Esophagus squamous epithelium (tissue), 5 donors: ENCODE results near the gene SOS1. TPM values are rescaled to one million over a fixed set of nuclear protein-coding genes. Genes with fewer than 3 reads are reported as not detected.
"Not testable (repeated sequence)": the region's sequence is repeated elsewhere in the genome, so short reads cannot be mapped to it uniquely, and the experiment has no call there.

Experiments
- DNase-seq: peaks from one replicate; lab custom pipeline; 2025; lab: John Stamatoyannopoulos, UW
- H3K27ac ChIP-seq, 4 donors: fragments of 200-600 bp; sonication (generic); one replicate each; pipeline ENCODE4 v1.5.1; 2016 to 2019; ENCODE audit warnings: mild to moderate bottlenecking in 1 of 4
- H3K27me3 ChIP-seq, 4 donors: fragments of 200-600 bp; sonication (generic); 1 replicate in 3 of 4; 2 replicates in 1 of 4; pipeline versions ENCODE4 v1.5.1 to v1.6.0; 2017 to 2021; ENCODE audit warnings: antibody characterized with exemption in 1 of 4
- H3K36me3 ChIP-seq, 3 donors: fragments of 200-600 bp; sonication (generic); one replicate each; pipeline ENCODE4 v1.5.1; 2016 to 2019
- H3K4me1 ChIP-seq, 3 donors: fragments of 200-600 bp; sonication (generic); one replicate each; pipeline ENCODE4 v1.5.1; 2017 to 2019
- H3K4me3 ChIP-seq, 4 donors: fragments of 200-600 bp; sonication (generic); 1 replicate in 3 of 4; 2 replicates in 1 of 4; pipeline ENCODE4 v1.5.1; 2016 to 2019; ENCODE audit warnings: mild to moderate bottlenecking in 2 of 4, moderate library complexity in 1 of 4
- H3K9me3 ChIP-seq, 3 donors: fragments of 200-600 bp; sonication (generic); one replicate each; pipeline ENCODE4 v1.5.1; 2016 to 2019
- POLR2A ChIP-seq, 4 donors: fragments of 450-650 bp; IDR thresholded peaks; one replicate each; pipeline ENCODE4 v1.6.1; 2017; ENCODE audit warnings: antibody characterized with exemption in 4 of 4, mild to moderate bottlenecking in 4 of 4, moderate library complexity in 3 of 4
- WGBS, 2 donors: methylation state at CpG; one replicate each; pipeline ENCODE4 v1.1.5; 2018; 5-methylcytosine and 5-hydroxymethylcytosine counted together
- intact Hi-C: fragments of 100-400 bp; cut with DNase I; formaldehyde crosslinking; loops from one replicate; pipeline ENCODE4 v1.15.0; 2022
- total RNA-seq, 4 donors: library from RNA; depleted of rRNA; stranded (reverse); fragments of >200 nt; gene quantifications; one replicate each; pipeline ENCODE4 v1.1.0, GENCODE V29; 2016
- TF ChIP-seq, protein P1 (sequence below), 6 experiments: fragments of 450-650 bp in 4 of 6; fragments of 200-600 bp in 2 of 6; sonication (generic) in 2 of 6; IDR thresholded peaks; one replicate each; pipeline ENCODE4 v1.5.1; 2016 to 2019; ENCODE audit warnings: antibody characterized with exemption in 6 of 6, mild to moderate bottlenecking in 4 of 6, moderate library complexity in 4 of 6
- donor health status: DM: yes; HTN: yes; CAD: no.

Gene SOS1
- total RNA-seq, 4 donors from 2014 or later, result 15.1 to 48.2 (median 27.8) TPM

DNA sequence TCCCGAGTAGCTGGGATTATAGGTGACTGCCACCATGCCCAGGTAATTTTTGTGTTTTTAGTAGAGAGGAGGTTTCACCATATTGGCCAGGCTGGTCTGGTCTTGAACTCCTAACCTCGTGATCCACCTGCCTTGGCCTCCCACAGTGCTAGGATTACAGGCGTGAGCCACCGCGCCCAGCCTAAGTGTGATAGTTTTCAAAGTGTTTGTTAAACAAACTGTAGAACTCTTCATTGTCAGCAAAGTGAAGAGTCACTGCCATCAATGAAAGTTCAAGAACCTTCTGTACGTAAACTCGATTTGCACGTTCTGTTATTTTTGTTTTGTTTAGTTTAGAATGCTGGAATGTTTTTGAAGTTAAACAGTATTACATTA lies 18.0 kb upstream of the SOS1 start:
- WGBS, 2 donors, result 90 to 91% methylated on average over 7 to 8 of the region's 8 CpGs
- no peak for TF ChIP-seq POLR2A (IDR thresholded peaks at IDR 0.05)
- TF ChIP-seq, protein P1, sequence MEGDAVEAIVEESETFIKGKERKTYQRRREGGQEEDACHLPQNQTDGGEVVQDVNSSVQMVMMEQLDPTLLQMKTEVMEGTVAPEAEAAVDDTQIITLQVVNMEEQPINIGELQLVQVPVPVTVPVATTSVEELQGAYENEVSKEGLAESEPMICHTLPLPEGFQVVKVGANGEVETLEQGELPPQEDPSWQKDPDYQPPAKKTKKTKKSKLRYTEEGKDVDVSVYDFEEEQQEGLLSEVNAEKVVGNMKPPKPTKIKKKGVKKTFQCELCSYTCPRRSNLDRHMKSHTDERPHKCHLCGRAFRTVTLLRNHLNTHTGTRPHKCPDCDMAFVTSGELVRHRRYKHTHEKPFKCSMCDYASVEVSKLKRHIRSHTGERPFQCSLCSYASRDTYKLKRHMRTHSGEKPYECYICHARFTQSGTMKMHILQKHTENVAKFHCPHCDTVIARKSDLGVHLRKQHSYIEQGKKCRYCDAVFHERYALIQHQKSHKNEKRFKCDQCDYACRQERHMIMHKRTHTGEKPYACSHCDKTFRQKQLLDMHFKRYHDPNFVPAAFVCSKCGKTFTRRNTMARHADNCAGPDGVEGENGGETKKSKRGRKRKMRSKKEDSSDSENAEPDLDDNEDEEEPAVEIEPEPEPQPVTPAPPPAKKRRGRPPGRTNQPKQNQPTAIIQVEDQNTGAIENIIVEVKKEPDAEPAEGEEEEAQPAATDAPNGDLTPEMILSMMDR (IDR thresholded peaks at IDR 0.05), result no peak
- no peaks in the 10 kb centered on the region for H3K27me3 ChIP-seq

DNA sequence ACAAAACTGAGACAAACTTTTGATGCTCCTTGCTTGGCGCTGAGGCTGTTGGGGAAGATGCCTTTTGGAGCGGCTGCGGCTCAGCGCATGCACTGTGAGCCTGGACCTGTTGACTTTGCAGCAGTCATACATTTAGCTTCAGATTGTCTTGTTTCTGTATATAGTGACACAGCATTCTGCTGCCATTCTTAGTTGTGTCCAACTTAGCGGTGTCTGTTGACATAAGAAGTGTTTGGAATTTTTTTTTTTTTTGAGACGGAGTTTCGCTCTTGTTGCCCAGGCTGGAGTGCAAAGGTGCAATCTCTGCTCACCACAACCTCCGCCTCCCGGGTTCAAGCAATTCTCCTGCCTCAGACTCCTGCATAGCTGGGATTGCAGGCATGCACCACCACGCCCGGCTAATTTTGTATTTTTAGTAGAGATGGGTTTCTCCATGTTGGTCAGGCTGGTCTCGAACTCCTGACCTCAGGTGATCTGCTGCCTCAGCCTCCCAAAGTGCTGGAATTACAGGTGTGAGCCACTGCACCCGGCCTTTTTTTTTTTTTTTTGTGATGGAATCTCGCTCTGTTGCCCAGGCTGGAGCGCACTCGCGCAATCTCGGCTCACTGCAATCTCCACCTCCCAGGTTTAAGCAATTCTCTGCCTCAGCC lies 17.5 kb upstream of the SOS1 start:
- H3K36me3 ChIP-seq, H3K27ac ChIP-seq, H3K27me3 ChIP-seq, intact Hi-C loops, H3K4me3 ChIP-seq, DNase-seq, H3K4me1 ChIP-seq, H3K9me3 ChIP-seq: not testable (repeated sequence)
- 84 to 90% methylated on average over 15 to 16 of the region's 18 CpGs for WGBS, 2 donors

More for the DNA sequence above, 18.0 kb upstream of the SOS1 start:
- Histone ChIP-seq H3K27ac (no peak overlapping the region), H3K9me3 (no peaks in the 10 kb centered on the region), H3K4me1 (peaks cover 0 to 8% (median 0%) of the 10 kb centered on the region in 3 donors), H3K4me3 (no peak overlapping the region), H3K36me3 (no peaks in the 10 kb centered on the region)
- no peak for DNase-seq
- intact Hi-C loops, result no loop called here

DNA sequence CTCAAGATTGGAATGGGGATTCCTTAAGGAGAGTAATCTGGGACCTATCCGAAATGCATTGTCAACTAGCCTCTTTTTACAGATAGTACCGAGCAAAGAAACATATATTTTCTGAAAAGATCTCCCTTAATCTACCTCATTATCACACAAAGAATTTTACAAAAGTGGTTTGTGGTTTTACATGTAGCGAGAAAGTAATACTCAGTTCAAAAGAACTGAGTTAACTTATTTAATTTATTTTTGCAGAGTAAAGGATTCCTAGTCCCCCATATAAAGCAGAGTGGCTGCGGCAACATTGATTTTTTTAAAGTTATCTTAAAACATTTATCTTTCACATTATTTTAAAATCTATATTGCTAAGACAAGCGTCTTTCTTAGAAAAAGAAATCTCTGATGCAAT lies 15.9 kb upstream of the SOS1 start:
- Histone ChIP-seq H3K36me3 (no peaks in the 10 kb centered on the region), H3K9me3 (no peaks in the 10 kb centered on the region), H3K27ac (no peak overlapping the region), H3K4me3 (no peak overlapping the region), H3K27me3 (no peaks in the 10 kb centered on the region), H3K4me1 (peaks cover 0 to 4% (median 0%) of the 10 kb centered on the region in 3 donors)
- DNase-seq, result no peak
- intact Hi-C loops, result no loop called here
- 66% methylated on average over 5 of the region's 5 CpGs for WGBS, 2 donors
- TF ChIP-seq POLR2A (IDR thresholded peaks at IDR 0.05), result no peak
- TF ChIP-seq, protein P1 (IDR thresholded peaks at IDR 0.05), result no peak

DNA sequence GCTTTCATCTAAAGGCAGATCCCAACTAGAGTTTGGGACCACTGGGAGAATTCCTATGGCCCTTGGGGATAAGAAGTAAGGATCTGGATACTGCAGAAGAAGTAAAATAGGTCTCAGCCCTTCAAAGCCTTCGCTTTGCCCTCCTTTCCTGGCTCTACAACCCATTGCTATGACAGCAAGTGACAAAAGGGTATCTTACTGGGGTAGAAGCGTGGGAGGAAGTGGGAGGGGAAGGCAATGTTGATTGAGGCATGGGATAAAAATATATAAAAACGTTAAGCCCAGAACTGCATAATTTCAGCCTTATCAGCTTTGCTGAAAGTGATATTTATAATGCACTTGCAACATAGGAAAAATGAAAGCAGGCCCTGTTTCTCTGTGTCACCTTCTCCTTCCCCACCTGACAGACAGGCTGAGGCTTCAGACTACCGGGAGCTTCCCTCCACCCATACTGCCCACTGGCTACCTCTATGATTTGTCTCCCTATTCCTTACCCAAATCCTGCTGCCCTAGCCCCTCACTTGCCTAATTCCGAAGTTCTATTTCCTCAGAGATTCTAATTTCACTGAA lies 14.9 kb upstream of the SOS1 start:
- no peak overlapping the region for H3K4me3 ChIP-seq
- H3K9me3 ChIP-seq, result no peaks in the 10 kb centered on the region
- H3K36me3 ChIP-seq, result no peaks in the 10 kb centered on the region
- no peaks in the 10 kb centered on the region for H3K27me3 ChIP-seq
- H3K27ac ChIP-seq, result no peak overlapping the region
- TF ChIP-seq, protein P1 (IDR thresholded peaks at IDR 0.05), result no peak
- no peak for TF ChIP-seq POLR2A (IDR thresholded peaks at IDR 0.05)
- DNase-seq, result no peak
- no peaks in the 10 kb centered on the region for H3K4me1 ChIP-seq
- intact Hi-C loops, result no loop called here
- WGBS, 2 donors, result 68 to 71% methylated on average over 5 of the region's 5 CpGs

DNA sequence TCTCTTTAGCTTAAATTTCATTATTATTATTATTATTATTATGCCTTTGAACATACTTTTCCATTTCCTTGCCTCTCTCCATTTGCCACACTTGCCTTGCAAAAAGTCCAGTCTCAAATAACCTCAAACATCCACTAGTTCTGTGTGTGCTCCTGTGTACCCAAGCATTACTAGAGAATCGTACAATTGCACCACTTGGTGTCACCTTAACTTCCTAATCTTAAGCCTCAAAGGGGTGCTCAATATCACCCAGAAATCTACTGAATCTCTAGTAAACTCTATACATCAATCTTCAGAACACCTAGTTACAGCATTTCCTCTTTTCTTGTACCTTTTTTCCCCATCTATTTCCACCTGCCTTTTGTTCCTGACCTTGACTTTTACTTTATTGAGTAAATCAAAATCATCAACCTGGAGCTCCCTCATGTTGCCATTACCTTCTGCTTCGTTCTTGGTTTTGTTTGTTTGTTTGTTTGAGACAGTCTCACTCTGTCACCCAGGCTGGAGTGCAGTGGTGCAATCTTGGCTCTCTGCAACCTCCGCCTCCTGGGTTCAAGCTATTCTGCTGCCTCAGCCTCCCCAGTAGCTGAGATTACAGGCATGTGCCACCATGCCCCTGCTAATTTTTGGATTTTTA lies 12.5 kb upstream of the SOS1 start:
- H3K27me3 ChIP-seq, result no peaks in the 10 kb centered on the region
- 77 to 80% methylated on average over 3 of the region's 3 CpGs for WGBS, 2 donors
- TF ChIP-seq, protein P1 (IDR thresholded peaks at IDR 0.05), result no peak
- TF ChIP-seq POLR2A (IDR thresholded peaks at IDR 0.05), result no peak
- H3K36me3 ChIP-seq, result no peaks in the 10 kb centered on the region
- H3K4me3 ChIP-seq, result no peak overlapping the region
- intact Hi-C loops, result no loop called here
- H3K27ac ChIP-seq, result no peak overlapping the region
- no peak for DNase-seq
- peaks cover 0 to 10% (median 9%) of the 10 kb centered on the region in 3 donors for H3K4me1 ChIP-seq
- no peaks in the 10 kb centered on the region for H3K9me3 ChIP-seq
